GM19372 (cell line): ENCODE results near the gene CHKA.

Source experiments
- ATAC-seq: cut with Tn5 transposase; IDR thresholded peaks from one replicate; pipeline ENCODE4 v1.9.1; 2021; ENCODE audit warnings: mild to moderate bottlenecking, low read depth, moderate library complexity; ENCODE audit not compliant: unreplicated experiment

The CHKA gene

GRCh38 chr11:68121067-68121899 is at the start of gene CHKA:
Gene CHKA (minus strand): TSS chr11:68121388. CDS start chr11:68121177, 211 bp downstream.
- ATAC-seq = peak; percentile 78

- no peak for ATAC-seq
Measured at GRCh38 chr11:68169442-68169841, 48.3 kb upstream of the CHKA start.

GRCh38 chr11:68168694-68169093 is 47.5 kb upstream of the CHKA start:
- ATAC-seq = no peak

GRCh38 chr11:68167474-68167873 is 46.3 kb upstream of the CHKA start:
- no peak for ATAC-seq

- ATAC-seq = no peak
Measured at GRCh38 chr11:68166969-68167368, 45.8 kb upstream of the CHKA start.

GRCh38 chr11:68165601-68166000 is 44.4 kb upstream of the CHKA start:
- ATAC-seq = no peak

- ATAC-seq = no peak
Measured at GRCh38 chr11:68164437-68164836, 43.2 kb upstream of the CHKA start.

GRCh38 chr11:68163691-68164090 is 42.5 kb upstream of the CHKA start:
- no peak for ATAC-seq

GRCh38 chr11:68160100-68160695 is 39.0 kb upstream of the CHKA start:
- ATAC-seq = no peak

- ATAC-seq = no peak
Measured at GRCh38 chr11:68159665-68160064, 38.5 kb upstream of the CHKA start.

GRCh38 chr11:68159161-68159560 is 38.0 kb upstream of the CHKA start:
- ATAC-seq = no peak

GRCh38 chr11:68158580-68158979 is 37.4 kb upstream of the CHKA start:
- no peak for ATAC-seq

- ATAC-seq = no peak
Measured at GRCh38 chr11:68153742-68154141, 32.6 kb upstream of the CHKA start.

GRCh38 chr11:68150037-68150436 is 28.8 kb upstream of the CHKA start:
- ATAC-seq = no peak

- no peak for ATAC-seq
Measured at GRCh38 chr11:68149417-68149816, 28.2 kb upstream of the CHKA start.

GRCh38 chr11:68148879-68149278 is 27.7 kb upstream of the CHKA start:
- ATAC-seq = no peak

GRCh38 chr11:68148071-68148805 is 27.1 kb upstream of the CHKA start:
- ATAC-seq = no peak

- ATAC-seq = no peak
Measured at GRCh38 chr11:68146704-68147474, 25.7 kb upstream of the CHKA start.

- no peak for ATAC-seq
Measured at GRCh38 chr11:68146010-68146540, 24.9 kb upstream of the CHKA start.

GRCh38 chr11:68145120-68145866 is 24.1 kb upstream of the CHKA start:
- ATAC-seq = no peak
